Stimulated activated CD4-positive, alpha-beta T cell treated with anti-CD3 and anti-CD28 coated beads, Interleukin-12 subunit alpha, Interleukin-12 subunit beta, amount 100 ng/mL, for 24 hours (primary cell): ENCODE results near the gene ZNF664.

Experiments
- DNase-seq, 2 experiments: peaks; one replicate each; pipeline ENCODE4 v3.0.0-alpha.2; 2020; ENCODE audit warnings: low read depth in 2 of 2

ZNF664 gene

DNA sequence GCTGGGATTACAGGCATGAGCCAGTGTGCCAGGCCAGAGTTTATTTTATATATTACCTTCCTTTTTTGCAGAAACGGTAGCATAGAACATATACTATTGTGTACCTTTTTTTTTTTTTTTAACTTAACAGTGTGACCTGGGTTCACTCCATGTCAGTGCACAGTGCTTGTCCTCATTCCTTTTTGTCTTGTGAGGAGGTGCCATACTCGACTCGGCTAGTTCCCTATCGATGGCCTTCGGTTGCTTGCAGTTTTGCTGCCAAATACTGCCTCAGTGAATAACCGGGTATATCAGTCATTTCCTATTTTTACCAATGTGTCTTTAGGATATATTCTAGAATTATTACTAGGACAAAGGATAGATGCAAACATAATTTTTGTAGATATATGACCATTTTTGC, 36.8 kb downstream of the ZNF664 start:
- DNase-seq, result no peak

DNA sequence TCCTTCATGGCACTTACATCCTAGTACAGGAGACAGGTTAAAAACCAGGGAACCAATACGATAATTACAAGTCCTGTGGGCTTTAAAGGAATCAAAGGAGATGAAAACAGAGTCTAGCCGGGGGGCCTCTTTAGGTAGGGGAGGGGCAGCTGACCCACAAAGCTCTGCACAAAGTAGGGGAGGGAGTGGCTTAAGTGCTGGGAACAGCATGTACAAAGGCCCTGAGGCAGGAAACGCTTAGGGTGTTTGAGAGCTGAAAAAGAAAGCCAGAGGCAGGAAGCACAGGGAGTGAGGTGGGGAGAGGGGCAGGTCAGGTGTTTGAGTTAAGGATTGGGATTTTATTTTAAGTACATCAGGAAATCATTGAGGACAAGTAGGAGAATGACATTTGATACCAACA, 37.7 kb downstream of the ZNF664 start:
- DNase-seq, result no peak

DNA sequence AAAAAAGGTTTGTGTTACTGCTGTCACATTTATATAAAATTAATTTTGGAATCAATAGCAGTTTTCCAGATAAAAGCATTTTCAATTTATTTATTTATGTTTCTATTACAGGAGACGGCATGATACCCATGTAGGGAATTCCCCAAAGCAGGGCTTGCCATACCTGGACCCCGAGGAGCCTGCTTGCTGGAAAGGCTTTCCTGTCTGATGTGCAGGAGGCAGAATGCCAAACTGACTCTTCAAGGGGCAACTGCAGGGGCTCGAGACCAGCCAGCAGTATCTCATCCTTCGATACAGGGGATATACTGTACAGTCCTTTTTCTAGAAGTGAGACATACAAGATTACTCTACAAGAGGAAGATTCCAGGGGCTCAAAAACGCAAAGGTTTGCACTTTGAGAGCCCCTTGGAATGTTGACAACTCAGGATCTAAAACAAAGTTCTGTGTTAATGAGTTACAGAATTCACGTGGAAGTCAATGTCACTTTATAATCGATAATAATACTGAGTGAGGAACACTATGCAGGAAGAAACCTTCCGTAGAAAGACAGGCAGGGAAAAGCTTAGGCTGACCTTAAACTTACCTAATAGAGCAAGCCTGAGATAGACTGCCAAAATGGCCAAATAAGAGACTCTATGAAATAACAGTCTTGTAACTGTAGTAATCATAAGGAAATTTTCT, 38.6 kb downstream of the ZNF664 start:
- DNase-seq, result no peak

DNA sequence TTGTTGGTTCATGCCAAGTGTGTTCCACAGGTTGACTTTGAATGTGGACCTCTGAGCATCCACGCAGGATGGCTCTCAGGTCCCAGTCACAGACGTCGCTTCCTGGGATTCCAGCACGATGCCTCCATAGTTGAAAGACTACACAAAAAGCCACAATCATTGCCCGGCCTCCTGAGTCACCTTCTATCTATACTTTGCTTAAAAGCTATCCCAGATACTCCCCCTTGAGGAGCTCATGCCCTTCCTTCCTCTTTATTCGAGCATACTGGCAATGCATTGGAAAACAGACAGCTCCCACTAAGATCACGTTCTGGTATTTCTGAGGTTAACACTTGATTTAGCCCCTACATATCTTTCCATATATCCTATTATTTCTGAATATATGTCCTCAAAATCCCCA, 40.1 kb downstream of the ZNF664 start:
- no peak for DNase-seq

DNA sequence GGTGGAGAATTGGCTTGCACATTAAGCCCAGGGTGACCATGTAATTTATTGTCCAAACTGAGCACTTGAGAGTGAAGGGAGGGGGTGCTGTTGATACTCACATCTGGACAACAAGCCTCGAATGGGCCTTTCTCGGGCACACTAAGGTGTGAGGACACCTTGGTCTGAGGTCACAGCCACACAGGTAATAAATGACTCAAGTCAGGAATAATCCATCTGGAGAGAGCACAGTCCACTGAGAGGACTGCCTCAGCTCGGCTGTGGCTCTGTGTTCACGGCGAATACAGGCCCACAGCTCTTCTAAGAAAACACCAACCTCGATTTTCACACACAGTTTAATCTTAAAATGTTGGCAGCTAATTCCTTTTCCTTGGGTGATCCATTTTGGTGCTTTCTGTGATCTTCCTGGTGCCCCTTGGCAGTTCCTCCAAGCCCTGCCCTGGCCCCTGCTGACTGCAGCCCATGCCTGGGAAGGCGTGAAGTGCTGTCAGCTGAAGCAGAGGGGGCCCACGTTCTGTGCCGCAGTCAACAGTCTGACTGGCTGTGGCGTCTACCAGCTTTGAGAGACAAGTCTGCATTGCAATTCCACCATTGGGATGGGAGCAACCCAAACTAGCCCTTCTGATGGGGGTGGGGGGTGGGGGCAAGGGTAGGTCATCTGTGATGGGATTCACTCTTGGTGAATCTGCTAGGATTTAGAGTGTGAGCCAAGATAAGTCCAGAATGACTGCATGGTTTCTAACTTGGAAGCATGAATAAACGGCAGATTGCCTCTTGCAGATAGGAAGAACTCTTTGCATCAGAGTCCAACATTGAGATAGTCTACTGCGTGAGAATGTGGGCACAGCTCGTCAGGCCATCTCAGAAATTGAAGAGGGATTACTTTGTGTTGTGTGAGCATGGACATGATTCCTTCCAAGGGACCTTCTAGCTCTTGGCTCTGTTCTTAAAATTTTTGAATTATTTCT, 42.8 kb downstream of the ZNF664 start:
- no peak for DNase-seq

DNA sequence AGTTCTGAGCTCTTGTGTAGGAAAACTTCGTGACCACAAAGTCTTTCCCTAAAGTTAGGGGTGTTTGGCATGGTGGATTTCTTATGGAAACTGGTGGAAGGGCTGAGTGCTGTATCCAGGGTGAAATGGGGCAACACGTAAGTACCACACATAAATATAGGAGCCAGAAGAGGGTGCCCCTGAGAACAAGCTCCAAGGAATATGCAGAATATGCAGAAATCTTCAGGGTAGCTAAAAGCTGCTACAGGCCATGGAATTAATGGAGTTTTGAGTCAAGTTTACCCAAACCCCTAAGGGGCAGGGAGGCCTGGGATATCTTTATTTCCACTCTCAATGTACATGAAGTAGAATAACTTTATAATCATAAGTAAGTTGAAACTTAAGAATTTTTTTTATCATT, 44.0 kb downstream of the ZNF664 start:
- no peak for DNase-seq

DNA sequence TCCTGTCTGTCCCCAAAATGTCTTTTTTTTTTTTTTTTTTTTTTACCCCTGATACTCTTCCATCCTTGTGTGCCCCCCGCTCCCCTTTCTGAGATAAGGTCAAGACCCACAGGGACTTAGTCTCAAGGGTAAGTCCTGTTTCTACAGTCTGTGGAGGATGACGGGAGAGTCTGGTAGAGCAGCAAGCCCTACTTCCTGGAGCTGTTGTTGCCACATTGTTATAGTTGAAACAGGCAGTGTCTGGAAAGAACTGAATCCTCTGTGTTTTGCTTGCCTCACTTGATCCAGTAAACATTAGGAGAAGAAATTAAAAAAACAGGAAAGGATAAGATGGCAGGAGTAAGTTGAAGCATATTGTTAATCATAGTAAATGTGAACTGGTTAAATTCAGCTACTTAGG, 45.5 kb downstream of the ZNF664 start:
- no peak for DNase-seq

DNA sequence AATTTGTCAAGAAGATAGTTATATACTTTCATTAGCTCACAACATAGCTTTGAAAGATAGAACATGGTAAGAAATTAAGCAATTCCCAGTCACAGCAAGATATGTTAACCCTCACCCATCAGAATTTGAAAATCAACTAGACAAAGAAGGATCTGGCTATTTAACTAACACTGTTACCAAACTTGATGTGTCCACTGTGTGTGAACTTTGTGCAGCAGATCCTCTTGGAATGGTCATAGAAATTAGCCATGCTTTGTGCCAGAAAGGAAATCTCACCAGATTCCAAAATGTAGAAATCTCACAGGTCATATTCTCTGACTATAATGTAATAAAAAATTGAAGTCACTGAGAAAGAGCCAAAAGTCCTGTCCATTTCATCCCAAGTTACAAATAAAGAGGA, 46.1 kb downstream of the ZNF664 start:
- no peak for DNase-seq

DNA sequence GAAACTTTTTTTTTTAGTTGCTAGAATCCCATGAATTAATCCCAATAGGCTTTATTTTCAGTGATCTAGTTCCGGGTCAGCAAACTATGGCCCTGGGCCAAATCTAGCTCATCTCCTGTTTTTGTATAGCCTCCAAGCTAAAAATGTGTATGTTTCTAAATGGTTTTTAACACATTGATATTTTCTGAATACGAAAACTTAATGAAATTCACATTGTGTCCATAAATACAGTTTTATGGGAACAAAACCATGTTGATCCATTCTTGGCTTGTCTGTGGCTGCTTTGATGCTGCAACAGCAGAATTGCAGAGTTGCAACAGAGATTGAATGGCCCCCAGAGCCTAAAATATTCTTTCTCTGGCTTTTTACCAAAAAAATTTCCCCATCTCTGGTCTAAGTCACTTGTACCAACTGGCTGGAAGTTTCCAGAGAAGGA, 47.5 kb downstream of the ZNF664 start:
- no peak for DNase-seq

DNA sequence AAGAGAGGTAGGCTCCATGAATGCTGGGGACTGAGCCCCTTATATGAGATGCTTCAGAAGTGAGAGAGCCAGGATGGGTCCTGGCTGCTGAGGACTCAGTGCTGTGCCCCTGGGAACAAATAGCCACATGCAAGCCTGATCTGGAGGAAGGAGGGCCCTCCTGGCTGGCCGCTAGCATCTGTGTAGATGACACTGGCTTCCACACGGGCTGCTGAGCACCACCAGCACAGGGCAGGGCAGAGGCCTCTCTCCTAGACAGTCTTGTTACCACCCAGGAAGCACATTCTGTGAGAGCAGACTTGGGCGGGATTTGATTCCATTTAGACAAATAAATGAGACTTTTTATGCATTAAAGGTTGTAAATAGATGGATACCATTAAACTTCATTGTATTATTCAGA, 48.0 kb downstream of the ZNF664 start:
- DNase-seq, result no peak

DNA sequence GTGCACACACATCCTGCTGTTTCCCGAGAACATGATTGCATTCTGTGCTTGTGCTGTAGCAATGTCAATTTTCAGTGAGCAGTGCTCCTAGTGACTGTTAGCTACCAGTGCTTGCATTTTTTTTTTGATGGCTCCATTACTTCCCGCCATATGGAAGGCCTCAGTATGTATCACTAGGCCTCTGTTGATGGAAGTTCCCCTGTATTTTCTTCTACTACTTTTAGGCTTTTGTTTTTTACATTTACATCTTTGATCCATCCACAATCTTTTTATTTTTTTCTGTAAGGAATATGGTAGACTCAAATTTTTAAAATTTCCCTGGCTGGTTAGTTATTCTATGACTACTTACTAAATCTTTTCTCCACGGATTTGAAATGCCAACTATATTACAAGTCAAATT, 49.1 kb downstream of the ZNF664 start:
- DNase-seq, result no peak

DNA sequence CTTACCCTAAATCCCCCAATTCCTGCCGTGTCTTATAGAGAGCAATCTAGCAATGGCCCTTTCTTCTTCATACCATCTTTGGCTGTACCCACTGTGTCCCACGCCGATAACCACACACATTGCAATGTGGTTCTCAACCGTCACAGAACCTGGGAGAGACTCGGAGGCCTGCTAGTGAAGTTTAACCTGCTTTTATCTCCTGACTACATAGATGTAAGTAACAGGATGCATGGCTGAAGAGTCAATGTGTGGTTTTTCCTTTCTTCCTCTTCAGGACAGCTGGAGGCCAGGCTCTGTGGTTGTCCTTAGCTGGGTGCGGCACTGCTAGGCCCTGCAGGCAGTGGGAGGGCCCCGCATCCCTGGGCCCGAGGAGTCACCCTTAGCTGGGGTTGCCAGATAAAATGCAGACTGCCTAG, 51.3 kb downstream of the ZNF664 start:
- no peak for DNase-seq

DNA sequence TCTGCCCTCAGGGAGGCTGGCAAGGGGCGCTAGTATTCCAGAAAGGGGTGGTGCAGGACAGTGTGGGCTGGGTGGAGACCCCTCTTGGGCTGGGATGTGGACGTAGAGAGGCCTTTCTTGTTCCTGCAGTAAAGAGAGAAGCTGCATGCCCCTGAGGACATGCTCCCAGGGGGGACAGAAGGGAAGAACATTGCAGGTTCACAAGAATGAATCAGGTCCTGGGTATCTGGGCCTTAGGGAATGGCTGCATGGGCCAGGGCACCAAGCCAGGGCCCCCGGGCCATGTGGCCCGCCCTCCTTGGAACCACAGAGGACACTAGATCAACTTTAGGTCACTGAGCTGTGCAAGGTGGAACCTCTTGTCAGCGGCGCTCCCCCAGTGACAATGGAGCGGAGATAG, 51.8 kb downstream of the ZNF664 start:
- no peak for DNase-seq

DNA sequence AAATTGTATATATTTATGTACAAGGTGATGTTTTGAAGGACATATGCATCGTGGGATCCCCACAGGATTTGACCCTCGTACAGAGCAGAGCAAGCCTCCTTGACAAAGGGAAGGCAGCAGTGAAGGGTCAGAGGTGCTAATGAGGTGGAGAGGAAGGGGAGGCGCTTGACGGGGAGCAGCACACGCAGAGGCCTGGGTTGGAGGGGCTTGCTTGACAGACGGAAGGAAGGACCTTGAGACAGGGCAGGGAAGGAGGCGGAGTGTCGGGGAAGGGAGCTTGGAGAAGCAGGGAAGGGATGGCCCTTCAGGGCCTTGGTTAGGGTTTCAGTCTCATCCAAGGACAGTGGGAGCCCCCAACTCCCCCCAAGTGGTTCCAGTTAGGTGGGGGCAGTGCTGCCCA, 52.6 kb downstream of the ZNF664 start:
- DNase-seq, result no peak

DNA sequence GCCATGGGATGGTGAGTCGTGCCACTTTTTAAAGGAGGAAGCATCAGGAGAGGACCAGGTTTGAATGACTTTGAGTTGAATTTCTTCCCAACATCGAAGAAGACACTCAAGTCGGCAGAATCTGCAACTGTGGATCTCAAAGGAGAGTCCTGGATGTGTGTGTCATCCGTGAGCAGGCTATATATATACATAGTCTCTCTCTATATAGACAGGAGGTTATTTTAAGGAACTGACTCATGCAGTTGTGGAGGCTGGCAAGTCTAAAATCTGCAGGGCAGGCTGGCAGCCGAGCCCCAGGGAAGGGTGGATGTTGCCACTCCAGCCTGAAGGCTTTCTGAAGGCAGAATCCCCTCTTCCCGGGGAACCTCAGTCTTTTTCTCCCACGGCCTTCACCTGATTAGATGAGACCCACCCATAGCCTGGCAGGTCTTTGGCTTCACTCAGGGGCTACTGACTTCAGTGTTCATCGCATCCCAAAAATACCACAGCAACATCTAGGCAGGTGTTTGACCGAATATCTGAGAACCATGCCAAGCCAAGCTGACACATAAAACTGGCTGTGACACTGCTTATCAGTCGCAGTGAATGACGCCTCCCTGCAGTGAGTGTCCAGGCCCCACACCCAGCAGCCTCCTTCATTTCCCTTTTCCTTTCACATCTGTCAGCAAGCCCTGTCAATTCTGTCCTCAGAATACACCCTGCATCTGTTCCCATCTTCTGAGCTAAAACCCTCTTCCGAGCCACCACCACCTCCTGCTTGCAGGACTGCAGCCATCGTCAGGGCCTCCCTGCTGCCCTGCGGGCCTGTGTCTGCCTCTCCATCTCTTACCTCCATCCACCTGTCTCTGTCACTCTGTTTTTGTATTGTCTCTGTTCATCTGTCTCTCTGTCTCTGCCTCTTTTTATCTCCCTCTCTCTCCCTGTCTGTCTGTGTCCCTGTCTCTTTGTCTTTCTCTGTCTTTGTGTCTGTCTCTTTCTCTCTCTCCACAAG, 54.0 kb downstream of the ZNF664 start:
- DNase-seq, result no peak

DNA sequence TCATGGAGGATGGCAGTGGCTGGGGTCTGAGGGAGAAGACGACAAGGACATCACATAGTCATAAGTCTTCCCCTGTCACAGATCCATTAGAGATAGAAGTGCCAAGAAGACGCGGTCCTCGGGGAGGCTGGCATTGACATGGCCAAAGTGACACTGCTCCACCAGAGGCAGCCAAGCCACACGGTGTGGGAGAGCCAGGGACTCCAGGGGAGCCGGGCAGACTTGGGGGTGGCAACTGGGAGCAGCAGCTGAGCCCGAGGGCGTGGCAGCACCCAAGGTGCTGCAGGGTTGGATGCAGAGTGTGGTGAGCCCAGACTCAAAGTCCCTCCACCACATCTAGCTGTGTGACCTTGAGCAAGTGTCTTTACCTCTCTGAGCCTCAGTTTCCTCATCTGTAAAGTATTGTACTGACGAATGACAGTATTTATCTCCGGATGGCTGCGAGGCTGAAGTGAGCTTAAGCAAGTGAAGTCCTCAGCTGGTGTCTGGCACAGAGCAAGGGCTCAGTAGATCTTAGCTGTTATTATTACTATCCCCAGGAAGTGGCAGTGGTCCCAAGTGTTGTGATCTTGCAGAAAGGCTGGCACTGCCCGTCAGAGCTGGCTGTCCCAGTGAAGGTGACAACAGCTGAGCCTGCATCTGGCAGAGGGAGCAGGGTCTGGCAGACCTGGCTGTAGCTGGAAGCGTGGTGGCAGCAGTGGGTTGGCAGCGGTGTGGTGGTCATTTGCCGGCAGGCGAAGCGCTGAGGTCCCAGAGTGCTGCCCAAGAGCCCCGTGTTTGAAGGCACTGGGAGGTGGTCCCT, 54.9 kb downstream of the ZNF664 start:
- no peak for DNase-seq

DNA sequence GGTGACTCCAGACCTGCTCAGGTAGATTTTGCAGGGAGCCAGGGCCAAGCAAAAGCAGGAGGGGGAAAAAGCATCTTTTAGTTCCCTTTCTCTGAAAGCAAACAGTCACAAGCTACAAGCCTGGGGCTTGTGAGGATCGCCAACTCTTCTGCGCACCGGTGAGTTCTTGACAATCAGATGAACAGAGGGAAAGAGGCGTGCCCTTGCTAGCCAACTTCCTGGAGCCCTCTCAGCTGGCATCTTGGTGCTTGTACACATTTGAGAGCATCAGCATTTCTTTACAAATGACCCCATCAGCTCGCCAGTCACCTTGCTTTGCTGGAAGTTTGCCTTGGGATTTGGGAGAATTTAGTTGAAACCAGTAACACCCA, 55.5 kb downstream of the ZNF664 start:
- no peak for DNase-seq

DNA sequence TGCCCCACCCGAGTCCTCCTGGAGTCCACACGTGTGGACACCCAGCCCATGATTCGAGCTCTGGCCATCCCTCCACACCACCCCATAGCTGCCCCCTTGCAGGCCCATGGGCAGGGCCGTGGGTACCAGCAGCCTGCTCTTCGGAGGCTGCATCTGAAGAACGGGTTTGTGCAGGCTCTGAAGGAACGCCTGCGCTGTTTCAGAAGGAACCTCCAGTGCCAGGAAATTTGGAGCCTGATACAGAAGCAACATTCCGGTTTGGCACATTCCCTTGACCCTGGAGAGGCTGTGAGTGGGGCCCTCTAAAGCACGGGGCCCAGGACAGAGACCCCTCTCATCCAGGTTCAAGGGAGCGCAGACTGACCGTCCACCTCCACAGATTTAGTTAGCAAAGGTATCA, 57.0 kb downstream of the ZNF664 start:
- DNase-seq, result no peak

DNA sequence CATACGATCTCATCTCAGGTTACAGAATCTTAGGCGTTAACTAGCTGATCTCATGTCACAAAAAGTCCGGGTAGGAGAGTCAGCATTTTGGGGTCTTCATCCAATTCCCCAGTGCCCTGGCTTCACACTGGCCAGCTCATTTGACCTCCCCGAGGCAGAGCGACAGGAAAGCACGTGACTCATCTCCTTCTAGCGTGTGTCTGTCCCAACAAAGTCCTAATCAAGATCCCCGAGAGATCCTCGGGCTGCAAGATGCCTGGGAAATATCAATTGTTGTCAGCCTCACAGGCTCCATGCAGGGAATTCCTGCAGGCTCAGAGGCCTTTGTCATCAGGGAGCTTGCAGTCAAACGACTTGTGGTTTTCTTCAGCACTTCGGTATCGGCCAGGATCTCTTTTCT, 57.5 kb downstream of the ZNF664 start:
- no peak for DNase-seq

DNA sequence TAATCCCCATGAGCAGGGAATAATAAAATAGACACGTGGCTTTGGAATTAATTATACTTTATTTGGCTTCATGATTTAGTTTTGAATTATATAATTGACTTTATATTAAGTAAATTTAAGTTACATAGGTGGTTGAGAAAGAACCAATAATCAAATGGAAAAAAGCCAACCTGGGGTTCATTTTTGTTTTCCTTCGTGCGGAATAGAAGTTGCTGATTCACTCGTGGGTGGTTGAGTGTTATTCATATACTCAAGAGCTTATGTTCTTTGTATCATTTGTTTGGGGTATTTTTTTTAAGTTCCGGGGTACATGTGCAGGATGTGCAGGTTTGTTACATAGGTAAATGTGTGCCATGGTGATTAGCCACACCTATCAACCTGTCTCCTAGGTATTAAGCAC, 58.0 kb downstream of the ZNF664 start:
- DNase-seq, result no peak

DNA sequence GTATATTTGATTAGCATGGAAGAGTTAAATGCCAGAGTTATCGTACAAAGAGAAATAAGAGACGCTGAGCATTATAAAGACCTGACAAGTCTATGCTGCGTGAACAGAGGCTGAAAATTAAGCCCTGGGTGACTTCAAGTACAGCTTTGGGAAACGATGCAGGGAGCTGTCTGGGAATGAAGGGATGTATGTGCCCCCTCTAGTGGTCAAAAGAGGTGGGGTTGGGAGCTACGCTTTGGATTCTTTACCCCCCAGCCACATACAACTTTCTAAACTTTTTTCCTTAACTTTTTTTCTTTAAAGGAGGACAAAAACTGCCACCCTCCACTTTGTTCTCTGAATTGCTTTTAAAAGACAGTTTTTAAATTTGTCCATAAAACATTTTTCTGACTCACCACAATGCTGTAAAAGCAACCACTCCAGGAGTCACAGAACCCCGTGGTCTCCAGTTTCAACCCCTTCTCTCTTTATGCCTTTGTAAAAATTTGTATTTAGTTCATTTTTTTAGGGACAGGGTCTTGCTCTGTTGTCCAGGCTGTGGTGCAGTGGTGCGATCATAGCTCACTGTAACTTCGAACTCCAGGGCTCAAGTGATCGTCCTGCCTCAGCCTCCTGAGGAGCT, 59.4 kb downstream of the ZNF664 start:
- DNase-seq, result peak in 1 of 2 experiments; percentile 20
